Brain pericyte (primary cell): ENCODE measurements around the gene PAGE2B.
"Not testable (repeated sequence)": the region's sequence is repeated elsewhere in the genome, so short reads cannot be mapped to it uniquely, and the experiment has no call there.

Experiments
- DNase-seq: peaks from one replicate; pipeline ENCODE4 v3.0.0-alpha.2; 2012; ENCODE audit warnings: low read depth, low spot score

PAGE2B gene, protein sequence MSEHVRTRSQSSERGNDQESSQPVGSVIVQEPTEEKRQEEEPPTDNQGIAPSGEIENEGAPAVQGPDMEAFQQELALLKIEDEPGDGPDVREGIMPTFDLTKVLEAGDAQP

DNA sequence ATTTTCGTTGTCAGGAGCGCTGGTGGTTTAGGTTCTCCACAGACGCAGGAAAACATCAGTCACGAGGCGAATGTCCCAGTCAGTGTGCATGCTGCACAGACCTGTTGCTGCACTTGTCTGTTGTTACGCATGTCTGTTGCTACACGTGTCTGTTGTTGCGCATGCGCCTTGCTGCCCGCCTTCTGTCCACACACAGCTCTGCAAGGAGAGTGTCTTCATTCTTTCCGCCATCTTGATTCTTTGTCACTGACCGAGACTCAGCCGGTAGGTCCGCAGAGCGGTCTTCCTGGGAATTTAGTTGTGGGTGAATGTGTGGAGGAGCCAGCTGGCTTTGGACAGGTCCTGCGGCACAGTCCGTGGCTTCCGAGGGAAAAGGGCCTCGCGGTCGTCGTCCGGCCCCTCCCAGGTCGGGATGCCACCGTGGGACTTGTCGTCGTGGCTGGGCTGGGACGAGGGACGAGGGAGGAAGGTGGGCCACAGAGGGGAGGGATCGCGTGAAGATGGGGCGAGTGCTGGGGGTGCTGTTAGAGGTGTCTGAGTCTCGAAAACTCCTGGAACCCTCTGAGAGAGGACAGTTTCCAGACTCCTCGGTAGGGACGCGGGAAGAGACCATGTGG is at the start of gene PAGE2B:
Gene PAGE2B (plus strand): TSS at position 180 of the 617 bp plus-strand sequence. CDS start 1,012 bp downstream, outside the sequence.
- no peak for DNase-seq

- no peak for DNase-seq
These were observed 48.7 kb upstream of the PAGE2B start for GRCh38 chrX:55026143-55026542.

GRCh38 chrX:55026840-55027239 is 48.0 kb upstream of the PAGE2B start:
- DNase-seq: no peak

- DNase-seq: no peak
These were observed 46.8 kb upstream of the PAGE2B start for GRCh38 chrX:55028040-55028439.

- DNase-seq: no peak
These were observed 46.2 kb upstream of the PAGE2B start for GRCh38 chrX:55028611-55029010.

DNA sequence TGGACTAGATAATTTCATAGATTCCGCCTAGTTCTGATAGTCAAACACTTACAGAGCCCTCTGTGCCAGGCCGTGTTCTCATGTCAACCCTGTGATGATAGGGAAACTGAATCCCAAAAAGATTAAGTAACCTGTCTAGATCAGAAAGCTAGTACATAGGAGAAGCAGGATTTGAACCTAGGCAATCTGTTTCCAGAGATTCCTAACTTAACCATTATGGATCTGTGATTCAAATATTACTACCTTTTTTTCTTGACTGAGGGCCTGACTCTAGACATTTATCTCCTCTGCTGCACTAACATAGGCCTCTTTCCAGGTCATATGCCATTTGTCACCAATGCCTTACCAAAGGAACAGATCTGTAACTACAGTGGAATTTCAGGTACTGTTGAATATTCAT is 45.5 kb upstream of the PAGE2B start:
- DNase-seq: no peak

DNA sequence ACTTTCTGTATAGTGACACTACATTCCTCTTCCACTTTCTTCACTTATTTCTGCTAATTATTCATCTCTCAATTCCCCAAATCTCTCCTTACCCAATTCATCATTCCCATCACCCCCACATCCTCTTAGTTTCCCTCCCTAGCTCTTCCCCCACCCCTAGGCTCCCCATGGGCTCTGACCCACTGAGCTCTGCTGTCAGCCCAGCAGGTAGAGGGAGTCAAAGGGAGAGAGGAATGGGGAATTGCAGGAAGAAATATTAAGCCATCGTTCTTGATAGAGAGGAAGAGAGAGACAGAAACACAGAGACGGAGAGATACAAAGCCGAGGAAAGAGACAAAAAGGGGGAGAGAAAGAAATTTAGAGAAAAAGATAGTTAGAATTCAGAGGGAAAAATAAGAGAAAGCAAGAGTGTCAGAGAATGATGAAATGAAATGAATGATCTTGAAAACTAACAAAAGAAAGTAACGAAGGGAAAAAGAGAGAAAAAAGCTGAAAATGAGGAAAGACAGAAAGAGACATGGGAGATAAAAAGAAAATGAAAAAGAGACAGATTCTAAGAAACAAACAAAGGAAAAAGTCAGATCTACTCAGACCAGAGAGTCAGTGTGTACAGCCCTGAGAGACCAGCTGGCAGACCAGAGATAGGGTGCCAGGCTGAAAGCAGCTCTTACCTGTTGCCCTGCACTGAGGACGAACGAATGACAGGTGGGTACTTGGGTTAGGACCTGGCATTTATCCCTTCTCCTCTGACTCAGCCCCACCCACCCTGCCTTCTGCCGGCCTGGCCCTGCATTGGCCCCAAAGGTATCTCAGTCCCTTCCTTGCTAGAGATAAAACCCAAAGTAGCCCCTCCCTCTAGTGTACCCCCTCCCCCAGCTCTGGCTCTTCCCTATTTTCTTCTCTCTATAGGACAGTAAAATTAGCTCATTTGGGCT is 44.3 kb upstream of the PAGE2B start, which contains the start of gene ALAS2:
Gene ALAS2 (minus strand): TSS at position 707 of the 935 bp plus-strand sequence. CDS start 4,977 bp downstream, outside the sequence.
- no peak for DNase-seq

DNA sequence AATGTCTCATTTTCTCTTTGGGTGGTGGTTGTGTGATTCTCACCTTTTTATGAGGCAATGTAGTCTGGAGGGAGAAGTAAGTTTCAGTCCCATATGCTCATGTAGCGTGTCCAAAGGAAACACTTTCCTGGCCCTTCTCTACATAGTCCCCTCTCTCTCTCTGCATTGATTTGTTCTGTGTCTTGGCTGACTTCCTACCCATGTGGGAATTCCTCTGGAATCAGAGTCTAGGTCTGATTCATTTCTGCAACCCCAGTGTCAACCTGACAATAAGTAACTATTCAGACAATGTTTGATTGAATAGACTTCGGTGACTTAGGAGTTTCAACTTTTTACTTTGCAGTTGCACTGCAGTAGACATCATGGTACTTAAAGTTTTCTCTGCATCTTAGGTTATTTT is 41.4 kb upstream of the PAGE2B start:
- no peak for DNase-seq

DNA sequence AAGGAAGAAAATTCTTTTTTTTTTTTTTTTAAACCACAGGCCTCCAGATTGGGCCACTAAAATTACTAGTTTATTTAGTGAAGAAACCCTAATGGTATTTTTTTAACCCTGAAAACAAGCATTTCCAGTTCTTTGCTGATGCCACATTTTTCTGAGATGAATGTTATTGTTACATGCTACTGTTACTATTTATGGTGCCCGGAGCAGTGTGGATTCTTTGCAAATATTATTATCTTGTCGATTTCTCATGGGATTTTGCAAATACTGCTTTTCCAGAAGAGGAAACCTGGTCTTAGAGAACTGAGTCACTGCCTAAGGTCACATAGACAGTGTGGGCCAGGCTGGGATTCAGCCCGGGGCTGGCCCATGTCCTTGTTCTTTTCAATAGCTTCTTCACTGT is 35.4 kb upstream of the PAGE2B start:
- DNase-seq: peak; percentile 3

DNA sequence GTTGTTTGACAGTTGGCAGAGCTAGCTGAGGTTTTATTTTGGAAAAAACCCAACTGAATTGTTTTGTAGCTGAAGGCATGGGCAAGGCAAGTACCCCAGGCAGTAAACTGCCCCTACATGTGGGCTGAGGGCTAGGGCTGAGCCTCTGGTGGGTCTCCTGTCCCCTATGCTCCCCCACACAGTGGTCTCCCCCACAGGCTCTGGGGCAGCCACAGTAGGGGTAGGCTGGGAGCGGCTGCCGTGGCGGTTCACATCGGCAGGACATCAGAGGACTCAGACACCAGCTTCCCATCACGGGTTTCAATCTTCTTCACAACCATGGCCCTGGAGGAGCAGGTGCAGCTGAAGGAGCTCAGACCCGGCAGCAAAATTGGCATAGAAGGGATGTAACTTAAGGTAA is 33.3 kb upstream of the PAGE2B start:
- DNase-seq: no peak

DNA sequence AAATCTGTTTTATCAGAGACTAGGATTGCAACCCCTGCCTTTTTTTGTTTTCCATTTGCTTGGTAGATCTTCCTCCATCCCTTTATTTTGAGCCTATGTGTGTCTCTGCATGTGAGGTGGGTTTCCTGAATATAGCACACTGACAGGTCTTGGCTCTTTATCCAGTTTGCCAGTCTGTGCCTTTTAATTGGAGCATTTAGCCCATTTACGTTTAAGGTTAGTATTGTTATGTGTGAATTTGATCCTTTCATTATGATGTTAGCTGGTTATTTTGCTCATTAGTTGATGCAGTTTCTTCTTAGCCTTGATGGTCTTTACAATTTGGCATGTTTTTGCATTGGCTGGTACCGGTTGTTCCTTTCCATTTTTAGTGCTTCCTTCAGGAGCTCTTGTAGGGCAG is 24.2 kb upstream of the PAGE2B start:
- DNase-seq: not testable (repeated sequence)

DNA sequence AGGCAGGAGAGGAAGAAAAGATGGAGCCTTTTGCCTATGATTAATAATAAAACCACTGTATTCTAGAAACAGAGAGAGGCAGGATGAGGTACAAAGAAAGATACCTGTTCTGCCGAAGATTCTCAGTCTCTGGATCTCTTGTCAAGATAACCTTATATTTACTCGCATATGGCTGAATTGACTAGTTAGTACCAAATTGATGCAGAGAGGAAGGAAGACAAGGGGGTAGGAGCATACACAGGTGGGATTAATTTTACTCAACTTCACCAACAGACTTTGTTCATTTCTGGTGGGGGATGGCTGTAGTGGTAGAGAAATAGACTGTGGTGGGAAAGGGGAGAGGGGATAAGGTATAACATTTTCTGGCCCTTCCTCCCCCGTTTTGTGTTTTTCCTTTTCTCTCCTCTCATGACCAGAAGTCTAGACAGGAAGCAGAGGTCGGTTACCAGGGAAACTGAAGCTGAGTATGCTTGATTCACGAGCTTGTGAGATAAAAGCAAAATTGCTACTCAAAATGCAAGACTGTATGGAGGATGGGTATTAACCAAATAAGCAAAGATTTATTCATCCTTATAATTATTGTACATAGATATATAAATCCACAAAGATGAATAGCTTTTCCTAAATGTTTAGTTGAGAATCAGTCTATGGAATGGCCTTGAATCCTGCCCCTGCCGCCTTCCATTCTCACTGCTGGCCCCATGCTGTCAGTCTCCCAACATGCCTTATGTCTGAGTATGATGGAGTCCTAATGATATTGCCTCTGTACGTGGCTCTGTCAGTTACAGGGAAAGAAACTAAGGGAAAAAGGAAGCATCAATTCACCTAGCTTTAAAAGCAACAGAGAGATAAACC is 17.8 kb upstream of the PAGE2B start:
- no peak for DNase-seq

DNA sequence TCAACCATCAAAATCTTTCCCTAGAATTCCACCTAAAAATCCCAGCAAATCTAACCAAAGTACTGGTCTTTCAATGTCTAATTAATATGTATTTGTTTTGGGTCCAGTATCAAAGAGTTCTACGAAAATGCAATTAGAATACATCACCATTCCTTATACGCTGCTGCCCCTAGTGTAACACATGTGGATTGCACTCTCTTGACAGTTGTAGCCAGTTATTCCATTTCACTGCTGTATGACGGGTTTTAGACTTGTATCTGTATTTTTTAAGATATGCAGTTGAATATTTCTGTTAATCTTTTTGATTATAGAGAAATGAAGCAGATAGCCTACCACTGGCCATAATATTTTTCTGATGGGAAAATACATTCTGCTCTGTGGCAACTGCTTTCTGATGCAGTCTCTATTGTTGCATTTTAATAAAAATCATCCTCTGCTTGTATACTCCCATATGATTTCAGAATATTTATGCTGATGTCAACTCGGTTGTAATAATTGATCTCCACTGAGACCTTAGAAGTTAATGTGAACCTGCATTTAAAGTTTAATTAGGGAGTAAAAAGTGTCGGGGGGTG is 17.1 kb upstream of the PAGE2B start:
- no peak for DNase-seq

DNA sequence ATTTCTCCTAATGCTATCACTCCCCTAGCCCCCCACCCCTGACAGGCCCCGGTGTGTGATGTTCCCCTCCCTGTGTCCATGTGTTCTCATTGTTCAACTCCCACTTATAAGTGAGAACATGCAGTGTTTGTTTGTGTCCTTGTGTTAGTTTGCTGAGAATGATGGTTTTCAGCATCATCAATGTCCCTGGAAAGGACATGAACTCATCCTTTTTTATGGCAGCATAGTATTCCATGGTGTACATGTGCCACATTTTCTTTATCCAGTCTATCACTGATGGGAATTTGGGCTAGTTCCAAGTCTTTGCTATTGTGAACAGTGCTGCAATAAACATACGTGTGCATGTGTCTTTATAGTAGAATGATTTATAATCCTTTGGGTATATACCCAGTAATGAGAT is 7.7 kb upstream of the PAGE2B start:
- not testable (repeated sequence) for DNase-seq

GRCh38 chrX:55072286-55072685 is 2.5 kb upstream of the PAGE2B start:
- no peak for DNase-seq

DNA sequence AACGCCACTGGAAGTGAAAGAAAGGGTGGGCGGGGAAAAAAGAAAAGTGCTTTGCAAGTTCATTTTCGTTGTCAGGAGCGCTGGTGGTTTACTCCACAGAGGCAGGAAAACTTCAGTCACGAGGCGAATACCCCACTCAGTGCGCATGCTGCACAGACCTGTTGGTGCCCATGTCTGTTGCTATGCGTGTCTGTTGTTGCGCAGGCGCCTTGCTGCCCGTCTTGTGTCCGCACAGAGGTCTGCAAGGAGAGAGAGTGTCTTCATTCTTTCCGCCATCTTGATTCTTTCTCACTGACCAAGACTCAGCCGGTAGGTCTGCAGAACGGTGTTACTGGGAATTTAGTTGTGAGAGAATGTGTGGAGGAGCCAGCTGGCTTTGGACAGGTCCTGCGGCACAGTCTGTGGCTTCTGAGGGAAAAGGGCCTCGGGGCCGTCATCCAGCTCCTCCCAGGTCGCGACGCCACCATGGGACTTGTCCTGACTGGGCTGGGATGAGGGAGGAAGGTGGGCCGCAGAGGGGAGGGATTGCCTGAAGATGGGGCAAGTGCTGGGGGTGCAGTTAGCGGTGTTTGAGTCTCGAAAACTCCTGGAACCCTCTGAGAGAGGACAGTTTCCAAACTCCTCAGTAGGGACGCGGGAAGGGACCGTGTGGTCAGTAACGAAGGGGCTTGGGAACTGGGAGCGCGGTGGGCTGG is 14.1 kb downstream of the PAGE2B start, which contains the start of gene PAGE2:
Gene PAGE2 (plus strand): TSS at position 224 of the 695 bp plus-strand sequence. CDS start 1,003 bp downstream, outside the sequence.
- DNase-seq: no peak

DNA sequence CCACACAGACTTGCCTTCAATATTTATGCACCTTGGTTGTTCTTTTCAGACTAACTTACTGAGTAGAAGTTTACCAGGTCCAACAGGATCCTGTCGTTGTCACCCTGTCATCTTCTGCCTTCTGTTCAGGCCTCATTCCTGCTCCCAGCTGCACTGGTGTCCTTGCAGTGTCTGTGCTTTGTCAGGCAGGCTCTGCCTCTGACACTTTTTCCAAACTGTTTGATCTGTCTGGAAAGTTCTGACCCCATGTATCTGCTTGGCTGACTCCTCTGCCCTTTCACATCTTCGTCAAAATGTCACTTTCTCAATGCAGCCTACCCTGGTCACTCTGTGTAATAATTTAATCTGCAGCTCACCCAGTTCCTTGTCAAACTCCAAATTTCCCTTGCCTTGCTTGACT is 23.9 kb downstream of the PAGE2B start:
- DNase-seq: no peak

- DNase-seq: no peak
These were observed 24.3 kb downstream of the PAGE2B start for GRCh38 chrX:55099162-55099561.

DNA sequence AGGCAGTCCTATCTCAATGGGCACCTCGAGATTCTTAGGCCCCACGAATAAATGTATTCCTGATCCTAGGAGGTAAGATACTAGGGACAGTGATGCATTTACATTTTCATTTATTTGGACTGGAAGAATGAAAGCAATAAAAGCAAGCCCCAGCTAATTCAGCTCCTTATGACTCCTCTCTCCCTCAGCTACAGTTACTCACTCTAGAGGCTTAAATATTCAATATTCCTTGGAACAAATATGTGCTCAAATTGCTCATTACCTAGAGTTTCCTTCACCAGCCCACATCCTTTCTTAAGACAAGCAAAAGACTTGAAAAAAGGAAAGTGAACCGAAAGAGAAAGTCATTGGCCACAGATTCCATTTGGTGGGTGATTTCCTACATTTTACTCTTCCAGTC is 27.9 kb downstream of the PAGE2B start:
- no peak for DNase-seq

- no peak for DNase-seq
These were observed 32.4 kb downstream of the PAGE2B start for GRCh38 chrX:55107262-55107661.

DNA sequence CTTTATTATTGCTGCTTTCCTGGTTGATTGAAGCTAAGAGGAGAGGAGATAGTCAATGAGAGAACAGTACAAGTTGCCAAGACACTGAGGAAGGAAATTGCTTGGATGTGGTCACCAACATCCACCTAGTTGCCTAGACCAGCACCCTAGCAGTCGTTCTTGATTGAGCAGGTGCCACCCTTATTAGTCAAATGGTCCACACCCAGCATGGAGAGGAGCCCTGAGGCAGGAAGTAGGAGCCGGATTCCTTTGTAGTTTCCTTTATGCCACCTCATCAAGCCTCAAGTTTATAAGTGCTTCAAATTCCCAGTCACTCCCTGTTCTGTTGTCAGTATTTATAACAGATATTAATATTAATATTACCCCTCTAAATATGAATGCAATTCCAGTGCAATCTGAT is 33.1 kb downstream of the PAGE2B start:
- DNase-seq: no peak
